ENCODE results near the gene TNC. TPM values are rescaled to one million over a fixed set of nuclear protein-coding genes. Genes with fewer than 3 reads are reported as not detected.

TNC gene
- total and polyA plus RNA-seq, 2 donors (not counting 3 experiments of a cell fraction or from before 2014, with no cell fraction given) = 0.29 TPM; not detected in 1

GRCh38 chr9:114987116-114987515, 130.8 kb downstream of the TNC start:
- TF ChIP-seq EZH2 (IDR thresholded peaks at IDR 0.05; ENCODE audit: borderline replicate concordance, low read depth, low read length, severe bottlenecking) (no peak), POLR2AphosphoS5 (IDR thresholded peaks at IDR 0.05; ENCODE audit: insufficient read depth, low read depth, low read length) (no peak), MAX (IDR thresholded peaks at IDR 0.05; ENCODE audit: insufficient read depth, insufficient read length) (no peak), JUN (IDR thresholded peaks at IDR 0.05; ENCODE audit: borderline replicate concordance, insufficient read depth, insufficient read length, low read depth) (no peak), FOS (IDR thresholded peaks at IDR 0.05; ENCODE audit: borderline replicate concordance, insufficient read depth, low read length) (no peak), POLR2A (IDR thresholded peaks at IDR 0.05; ENCODE audit: low read depth, low read length) (no peak), MYC (IDR thresholded peaks at IDR 0.05; ENCODE audit: low read depth, low read length) (no peak), GATA2 (IDR thresholded peaks at IDR 0.05; ENCODE audit: insufficient read depth, insufficient read length, low read depth, low read length) (no peak), CTCF (IDR thresholded peaks at IDR 0.05; ENCODE audit: extremely low read depth in 1 of 2, insufficient read depth in 1 of 2, low read depth in 1 of 2, low read length in 2 of 2) (no peak)
- Histone ChIP-seq H3K9me3 (replicated peaks; ENCODE audit: control insufficient read depth, insufficient read depth, low read length) (no peaks in the 10 kb centered on the region), H3K9me1 (replicated peaks; ENCODE audit: control insufficient read depth, extremely low read depth, insufficient read depth, low read length) (no peaks in the 10 kb centered on the region), H3K9ac (replicated peaks; ENCODE audit: extremely low read depth, insufficient read depth, low read length) (no peak overlapping the region), H3K27ac (ENCODE audit: insufficient read depth, low read depth, low read length) (no peak overlapping the region), H4K20me1 (replicated peaks; ENCODE audit: control insufficient read depth, extremely low read depth, insufficient read depth, low read length) (no peaks in the 10 kb centered on the region), H3K4me3 (replicated peaks in 1 of 3; ENCODE audit: insufficient read depth in 1 of 3, low read depth in 1 of 3, low read length in 3 of 3) (no peak overlapping the region), H3K27me3 (ENCODE audit: control insufficient read depth in 2 of 2, insufficient read depth in 2 of 2, low read length in 2 of 2) (no peaks in the 10 kb centered on the region), H3K36me3 (ENCODE audit: control insufficient read depth in 2 of 2, extremely low read depth in 1 of 2, insufficient read depth in 2 of 2, low read length in 2 of 2) (no peaks in the 10 kb centered on the region), H3K79me2 (ENCODE audit: control insufficient read depth, insufficient read depth, low read length) (no peaks in the 10 kb centered on the region), H3K4me2 (ENCODE audit: insufficient read depth, low read length) (no peak overlapping the region), H2AFZ (ENCODE audit: low read depth, low read length) (no peak overlapping the region), H3K4me1 (ENCODE audit: control insufficient read depth, extremely low read depth, insufficient read depth, low read length) (no peaks in the 10 kb centered on the region)
- DNase-seq (ENCODE audit: low read depth, low spot score) (no peak), FAIRE-seq (no peak)
- dilution Hi-C loops (cut with MboI; ENCODE audit: extremely low pct_ligation_motif_present, low sequenced_read_pairs) (no loop called here), intact Hi-C loops (cut with micrococcal nuclease) (no loop called here)
- BruUV-seq (replicated peaks) = no TSS peak
- ChIA-PET POLR2A (no interaction called here), CTCF (no interaction called here)

All from endothelial cell of umbilical vein (primary cell).